Islet of Langerhans (tissue), 1 donor: ENCODE data around the gene GORASP2.
"Not testable (repeated sequence)": the region's sequence is repeated elsewhere in the genome, so short reads cannot be mapped to it uniquely, and the experiment has no call there.

Source experiments
- FAIRE-seq: peaks from one replicate; lab custom pipeline; 2011; peaks lifted over from hg19 to GRCh38; lab: Jason Lieb, UNC

The GORASP2 gene

GRCh38 chr2:170928824-170929685 is at the start of gene GORASP2:
TSS of gene GORASP2 (plus strand) at chr2:170929253. CDS start at chr2:170929341, 88 bp downstream.
- no peak for FAIRE-seq

DNA sequence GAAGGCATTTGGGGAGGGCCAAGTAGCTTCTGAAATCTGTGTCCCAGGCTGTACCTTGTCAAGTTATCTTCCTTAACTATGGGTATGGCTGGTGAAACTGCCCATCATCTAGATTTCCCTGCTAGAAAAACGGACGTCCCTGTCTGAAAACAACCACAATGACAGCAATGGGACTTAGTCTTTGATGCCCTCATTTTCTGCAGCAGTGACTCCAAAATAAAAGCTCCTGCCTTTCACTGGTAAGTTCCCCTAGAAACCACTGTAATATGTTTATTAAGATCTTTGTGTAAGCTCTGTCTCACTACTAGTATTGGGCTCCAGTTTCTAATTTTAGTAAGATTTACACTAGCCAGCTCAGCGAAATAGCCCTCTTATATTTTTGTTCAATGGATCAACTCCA is 47.2 kb upstream of the GORASP2 start:
- no peak for FAIRE-seq

DNA sequence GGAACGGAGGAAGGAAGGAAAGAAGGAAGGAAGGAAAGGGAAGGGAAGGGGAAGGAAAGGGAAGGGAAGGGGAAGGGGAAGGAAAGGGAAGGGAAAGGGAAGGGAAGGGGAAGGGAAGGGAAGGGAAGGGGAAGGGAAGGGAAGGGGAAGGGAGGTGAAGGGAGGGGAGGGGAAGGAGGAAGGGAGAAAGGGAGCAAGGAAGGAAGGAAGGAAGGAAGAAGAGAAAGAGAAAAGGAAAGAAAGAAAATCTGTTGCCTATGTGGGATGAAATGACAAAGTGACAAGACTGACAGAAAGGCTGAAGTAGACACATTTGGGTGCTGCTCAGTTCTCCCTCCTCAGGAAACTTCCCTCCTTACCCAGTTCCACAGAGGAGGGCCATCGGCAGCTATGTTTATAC is 46.3 kb upstream of the GORASP2 start:
- no peak for FAIRE-seq

DNA sequence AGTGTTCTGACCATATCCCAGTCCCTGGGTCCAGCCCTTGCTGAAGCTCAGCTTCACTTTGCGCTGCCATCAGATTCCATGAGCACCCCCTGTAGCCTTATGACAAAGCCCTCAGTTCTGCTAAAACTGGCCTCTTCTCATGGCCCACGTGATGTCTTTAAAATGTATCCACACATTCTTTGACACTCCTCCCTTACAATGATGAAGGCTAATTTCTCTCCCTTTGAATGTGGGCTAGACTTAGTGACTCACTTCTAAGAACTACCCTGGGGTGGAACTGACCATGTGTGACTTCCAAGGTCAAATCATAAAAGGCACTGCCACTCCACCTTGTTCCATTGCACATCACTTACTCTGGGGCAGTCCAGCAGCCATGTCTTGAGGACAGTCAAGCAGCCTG is 45.4 kb upstream of the GORASP2 start:
- no peak for FAIRE-seq

- FAIRE-seq = no peak
Observed at GRCh38 chr2:170885130-170885791, 43.8 kb upstream of the GORASP2 start.

GRCh38 chr2:170886386-170886785 is 42.7 kb upstream of the GORASP2 start:
- no peak for FAIRE-seq

DNA sequence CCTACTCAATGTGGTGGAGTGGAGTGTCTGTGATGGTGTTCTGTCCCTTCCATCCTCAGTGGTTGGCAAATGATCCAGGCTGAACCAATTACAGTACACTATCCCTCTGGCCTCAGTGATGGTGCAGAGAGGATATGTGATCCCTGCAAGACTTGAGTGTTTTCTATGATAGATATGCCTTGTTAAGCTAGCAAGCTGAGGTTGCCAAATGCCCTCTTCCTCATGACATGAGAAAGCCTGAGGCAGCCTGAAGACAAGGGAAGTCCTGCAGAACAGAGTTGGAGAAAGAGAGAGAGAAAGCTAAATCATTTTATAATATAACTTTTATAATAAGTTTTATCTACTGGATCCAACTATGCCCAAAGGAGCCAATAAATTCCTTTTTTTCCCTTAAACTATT is 41.6 kb upstream of the GORASP2 start:
- FAIRE-seq = no peak

DNA sequence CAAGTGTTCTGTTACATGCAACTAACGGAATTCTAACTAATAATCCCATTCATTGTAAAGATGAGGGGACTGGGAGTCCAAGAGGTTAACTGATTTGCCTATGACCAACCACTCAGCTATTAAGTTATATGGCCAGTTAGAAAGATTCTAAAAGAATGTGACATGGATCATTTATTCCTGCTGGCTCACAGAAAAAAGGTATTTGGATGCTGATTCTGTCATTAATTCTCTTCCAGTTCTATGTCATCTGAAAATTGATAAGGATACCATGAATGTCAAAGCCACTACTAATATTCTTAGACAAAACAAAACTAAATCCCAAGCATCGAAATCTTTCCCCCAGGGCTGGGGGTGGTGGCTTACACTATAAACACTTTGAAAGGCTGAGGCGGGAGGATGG is 41.2 kb upstream of the GORASP2 start:
- no peak for FAIRE-seq

GRCh38 chr2:170891893-170892292 is 37.2 kb upstream of the GORASP2 start:
- no peak for FAIRE-seq

- no peak for FAIRE-seq
Observed at GRCh38 chr2:170892391-170892951, 36.6 kb upstream of the GORASP2 start.

- FAIRE-seq = no peak
Observed at GRCh38 chr2:170895023-170895757, 33.9 kb upstream of the GORASP2 start.

- FAIRE-seq = no peak
Observed at GRCh38 chr2:170896622-170897021, 32.4 kb upstream of the GORASP2 start.

- no peak for FAIRE-seq
Observed at GRCh38 chr2:170897108-170897507, 31.9 kb upstream of the GORASP2 start.

DNA sequence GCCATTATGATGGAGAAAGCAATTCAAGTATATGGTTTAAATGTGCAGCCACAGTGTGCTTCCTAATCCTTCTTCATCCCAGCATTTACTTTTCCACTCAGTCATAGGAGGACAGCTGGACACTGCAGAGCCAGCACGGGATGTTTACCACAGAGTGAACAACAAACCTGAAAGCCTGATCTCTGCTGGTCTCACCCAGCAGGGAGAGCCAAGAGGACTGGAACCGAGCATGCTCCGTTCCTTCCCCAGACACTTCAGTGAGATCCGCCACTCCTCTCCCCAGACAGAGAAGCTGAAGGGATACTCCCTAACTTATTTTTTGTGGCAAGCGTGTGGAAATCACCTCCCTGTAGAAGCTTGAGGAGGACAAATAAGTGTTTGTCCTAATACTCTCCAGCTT is 23.2 kb upstream of the GORASP2 start:
- FAIRE-seq = no peak

DNA sequence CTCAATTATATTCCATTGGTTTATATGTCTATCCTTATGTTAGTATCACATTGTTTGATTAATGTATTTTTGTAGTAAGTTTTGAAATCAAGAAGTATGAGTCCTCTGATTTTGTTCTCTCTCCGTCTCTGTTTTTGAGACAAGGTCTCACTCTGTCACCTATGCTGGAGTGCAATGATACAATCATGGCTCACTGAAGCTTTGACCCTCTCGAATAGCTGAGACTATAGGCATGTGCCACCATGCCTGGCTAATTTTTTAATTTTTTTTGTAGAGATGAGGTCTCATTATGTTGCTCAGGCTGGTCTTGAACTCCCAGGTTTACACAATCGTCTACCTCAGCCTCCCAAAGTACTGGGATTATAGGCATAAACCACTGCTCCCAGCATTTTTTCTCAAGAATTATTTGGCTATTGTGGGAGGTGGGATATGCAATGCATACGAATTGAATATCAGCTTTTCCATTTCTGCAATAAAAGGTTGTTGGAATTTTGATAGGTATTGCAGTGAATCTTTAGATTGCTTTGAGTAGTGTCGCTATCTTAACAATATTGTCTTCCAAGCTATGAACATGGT is 17.7 kb upstream of the GORASP2 start:
- FAIRE-seq = no peak

GRCh38 chr2:170914994-170915666 is 13.9 kb upstream of the GORASP2 start:
- not testable (repeated sequence) for FAIRE-seq

DNA sequence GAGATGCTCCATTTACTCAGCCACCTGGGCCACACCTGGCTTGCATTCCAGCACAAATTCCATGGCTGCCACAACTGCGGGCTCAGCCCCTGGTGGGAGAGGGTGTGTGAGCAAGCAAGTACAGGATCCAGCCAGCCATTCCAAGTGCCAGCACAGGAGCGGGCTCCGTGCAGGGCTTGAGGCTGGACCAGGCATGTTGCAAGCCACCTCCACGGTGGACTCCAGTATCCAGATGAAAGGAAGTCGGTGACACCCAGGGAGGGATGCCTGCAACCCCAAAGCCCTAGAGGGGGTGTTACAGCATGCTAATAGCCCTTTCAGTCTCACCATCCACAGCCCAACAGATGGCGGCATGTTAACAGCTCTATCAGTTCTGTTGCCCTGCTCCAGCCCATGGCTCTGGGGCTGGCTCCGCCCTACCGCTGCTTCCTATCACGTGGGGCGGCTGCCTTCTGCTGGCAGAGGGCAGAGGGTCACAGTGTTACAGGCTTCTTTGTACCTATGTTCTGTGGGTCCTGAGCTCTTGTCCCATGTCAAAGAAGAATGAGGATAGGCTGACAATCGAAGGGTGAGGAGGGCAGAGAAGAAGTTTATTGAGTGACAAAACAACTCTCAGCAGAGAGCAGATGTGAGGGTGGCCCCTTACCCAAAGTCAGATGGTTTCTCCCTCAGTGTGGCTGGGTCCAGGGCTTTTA is 11.7 kb upstream of the GORASP2 start:
- FAIRE-seq = no peak

DNA sequence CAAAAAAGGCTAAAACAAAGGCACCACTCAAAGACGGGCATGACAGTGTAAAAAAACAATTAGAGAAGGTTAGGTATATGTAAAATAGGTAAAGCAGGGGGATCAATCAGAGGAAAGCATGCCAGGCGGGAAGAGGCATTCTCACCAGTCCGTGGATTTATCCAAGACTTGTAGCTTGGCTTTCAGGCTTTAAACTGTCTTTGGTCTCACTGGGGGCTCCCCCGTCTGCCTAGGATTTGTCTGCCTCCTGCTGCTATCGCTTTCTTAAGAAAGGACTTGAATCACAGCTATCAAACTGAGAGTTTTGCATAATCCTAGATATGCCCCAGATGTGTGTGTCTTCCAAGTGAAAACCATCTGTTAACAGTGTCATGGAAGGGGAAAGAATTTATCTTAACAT is 11.1 kb upstream of the GORASP2 start:
- FAIRE-seq = no peak

- FAIRE-seq = not testable (repeated sequence)
Observed at GRCh38 chr2:170921873-170922272, 7.2 kb upstream of the GORASP2 start.

- no peak for FAIRE-seq
Observed at GRCh38 chr2:170922634-170923494, 6.2 kb upstream of the GORASP2 start.
